H1 (cell line): ENCODE data around the gene ZBTB20. TPM values are rescaled to one million over a fixed set of nuclear protein-coding genes. Genes with fewer than 3 reads are reported as not detected.

Source experiments
- CTCF ChIA-PET: fragments of 300-600 bp; sonication (Branson Sonifier 250); formaldehyde crosslinking; loops from one replicate; lab custom pipeline; 2021; ENCODE audit not compliant: partially characterized antibody; lab: Charles Lee
- POLR2A ChIA-PET: fragments of 300-600 bp; sonication (Branson Sonifier 250); formaldehyde crosslinking; loops from one replicate; lab custom pipeline; 2021; ENCODE audit warnings: inconsistent platforms; ENCODE audit not compliant: partially characterized antibody; lab: Charles Lee
- DNase-seq, 2 experiments: peaks; one replicate each; pipeline versions ENCODE4 v3.0.0 to v3.0.0-alpha.2; 2010 to 2022; ENCODE audit warnings: low spot score in 2 of 2, low read depth in 1 of 2, mixed read lengths in 1 of 2
- FAIRE-seq: peaks from 2 replicates; lab custom pipeline; 2011; peaks lifted over from hg19 to GRCh38; lab: Jason Lieb, UNC
- H2AFZ ChIP-seq: 2 replicates; pipeline ENCODE4 v1.8.1; 2012; ENCODE audit warnings: low read length, inconsistent platforms
- H2AK5ac ChIP-seq: 2 replicates; pipeline ENCODE4 v1.6.1; 2013; ENCODE audit warnings: low read depth, low read length
- H2BK120ac ChIP-seq: replicated peaks from 2 replicates; pipeline ENCODE3; 2013; ENCODE audit warnings: low read depth, low read length, inconsistent platforms
- H2BK12ac ChIP-seq: 2 replicates; pipeline ENCODE4 v1.6.1; 2013; ENCODE audit warnings: low read depth, low read length
- H2BK15ac ChIP-seq: 2 replicates; pipeline ENCODE4 v1.6.1; 2013; ENCODE audit warnings: low read length
- H2BK20ac ChIP-seq: 2 replicates; pipeline ENCODE4 v1.6.1; 2013; ENCODE audit warnings: low read length
- H2BK5ac ChIP-seq: 2 replicates; pipeline ENCODE4 v1.6.1; 2013; ENCODE audit warnings: low read depth, low read length
- H3K14ac ChIP-seq: 2 replicates; pipeline ENCODE4 v1.6.1; 2013; ENCODE audit warnings: inconsistent platforms; ENCODE audit not compliant: insufficient read length
- H3K18ac ChIP-seq: 2 replicates; pipeline ENCODE4 v1.6.1; 2013; ENCODE audit warnings: low read length; ENCODE audit errors: extremely low read depth
- H3K23ac ChIP-seq: 2 replicates; pipeline ENCODE4 v1.6.1; 2013; ENCODE audit warnings: inconsistent platforms; ENCODE audit not compliant: insufficient read length
- H3K23me2 ChIP-seq: 2 replicates; pipeline ENCODE4 v1.6.1; 2013; ENCODE audit warnings: low read depth, low read length
- H3K27ac ChIP-seq: 2 replicates; pipeline ENCODE4 v1.6.1; 2011; ENCODE audit warnings: low read depth, low read length, inconsistent platforms
- H3K27me3 ChIP-seq, 4 experiments: replicated peaks in 1 of 4; 1 replicate in 1 of 4; 2 replicates in 3 of 4; pipeline versions ENCODE4 v1.6.1 to v1.8.1; 2011 to 2013; ENCODE audit warnings: low read length in 3 of 4, mild to moderate bottlenecking in 3 of 4, inconsistent platforms in 2 of 4, mixed read lengths in 2 of 4, moderate library complexity in 1 of 4; ENCODE audit not compliant: control insufficient read depth in 3 of 4, insufficient read depth in 3 of 4; ENCODE audit errors: extremely low read depth in 1 of 4
- H3K36me3 ChIP-seq, 4 experiments: 2 replicates each; pipeline versions ENCODE4 v1.6.1 to v1.8.1; 2011 to 2013; ENCODE audit warnings: mild to moderate bottlenecking in 4 of 4, low read length in 3 of 4, moderate library complexity in 2 of 4, control low read depth in 1 of 4, inconsistent platforms in 1 of 4; ENCODE audit not compliant: insufficient read depth in 4 of 4, control insufficient read depth in 2 of 4
- H3K4ac ChIP-seq: replicated peaks from 2 replicates; pipeline ENCODE3; 2013; ENCODE audit warnings: low read length, low read depth, mixed read lengths, inconsistent platforms; ENCODE audit not compliant: insufficient read length
- H3K4me1 ChIP-seq, 4 experiments: replicated peaks in 1 of 4; 1 replicate in 1 of 4; 2 replicates in 3 of 4; pipeline versions ENCODE4 v1.6.1 to v1.8.1; 2011 to 2013; ENCODE audit warnings: low read length in 3 of 4, inconsistent platforms in 2 of 4, mixed read lengths in 1 of 4; ENCODE audit not compliant: insufficient read depth in 4 of 4, control insufficient read depth in 3 of 4
- H3K4me2 ChIP-seq, 2 experiments: 2 replicates each; pipeline versions ENCODE4 v1.6.1 to v1.8.1; 2011 to 2013; ENCODE audit warnings: low read depth in 2 of 2, low read length in 2 of 2, control low read depth in 1 of 2, inconsistent platforms in 1 of 2, mild to moderate bottlenecking in 1 of 2; ENCODE audit not compliant: insufficient read depth in 1 of 2
- H3K4me3 ChIP-seq, 4 experiments: fragments of 200-600, 300-600 bp in 1 of 4; sonication (generic), shearing (Covaris generic), sonication (Bioruptor Twin) in 1 of 4; 2 replicates each; pipeline versions ENCODE4 v1.5.1 to v1.8.1; 2011 to 2016; ENCODE audit warnings: low read length in 4 of 4, low read depth in 3 of 4, control low read depth in 2 of 4, inconsistent platforms in 2 of 4, mild to moderate bottlenecking in 2 of 4, mixed read lengths in 1 of 4, moderate library complexity in 1 of 4; ENCODE audit not compliant: insufficient read depth in 2 of 4; ENCODE audit errors: extremely low read depth in 1 of 4
- H3K56ac ChIP-seq: replicated peaks from 2 replicates; pipeline ENCODE3; 2013; ENCODE audit warnings: low read depth, mild to moderate bottlenecking, mixed read lengths, low read length, inconsistent platforms; ENCODE audit not compliant: insufficient read length
- H3K79me1 ChIP-seq: 2 replicates; pipeline ENCODE4 v1.6.1; 2013; ENCODE audit warnings: low read depth, low read length, control low read depth
- H3K79me2 ChIP-seq, 2 experiments: 2 replicates each; pipeline versions ENCODE4 v1.6.1 to v1.8.1; 2012 to 2013; ENCODE audit warnings: low read length in 2 of 2, mild to moderate bottlenecking in 2 of 2, inconsistent platforms in 1 of 2; ENCODE audit not compliant: insufficient read depth in 2 of 2, control insufficient read depth in 1 of 2
- H3K9ac ChIP-seq, 4 experiments: replicated peaks in 1 of 4; 1 replicate in 1 of 4; 2 replicates in 3 of 4; pipeline versions ENCODE4 v1.6.1 to v1.8.1; 2011 to 2013; ENCODE audit warnings: low read depth in 3 of 4, low read length in 3 of 4, control low read depth in 2 of 4, mild to moderate bottlenecking in 2 of 4, moderate library complexity in 2 of 4, inconsistent platforms in 1 of 4; ENCODE audit errors: extremely low read depth in 1 of 4
- H3K9me3 ChIP-seq, 2 experiments: 2 replicates each; pipeline versions ENCODE4 v1.6.1 to v1.8.1; 2012 to 2013; ENCODE audit warnings: mild to moderate bottlenecking in 2 of 2, moderate library complexity in 2 of 2, control low read depth in 1 of 2, inconsistent platforms in 1 of 2, low read depth in 1 of 2, low read length in 1 of 2, mixed read lengths in 1 of 2; ENCODE audit not compliant: insufficient read depth in 2 of 2
- H4K20me1 ChIP-seq, 2 experiments: replicated peaks in 1 of 2; 2 replicates each; pipeline versions ENCODE3 to v1.8.1; 2011 to 2013; ENCODE audit warnings: inconsistent platforms in 2 of 2, low read length in 2 of 2, mild to moderate bottlenecking in 1 of 2; ENCODE audit not compliant: insufficient read depth in 2 of 2, control insufficient read depth in 1 of 2
- H4K5ac ChIP-seq: 2 replicates; pipeline ENCODE4 v1.6.1; 2013; ENCODE audit warnings: low read length, low read depth, mixed read lengths, inconsistent platforms; ENCODE audit not compliant: insufficient read length
- H4K8ac ChIP-seq: 2 replicates; pipeline ENCODE4 v1.8.0; 2013; ENCODE audit warnings: mild to moderate bottlenecking, moderate library complexity, low read length, inconsistent platforms; ENCODE audit not compliant: insufficient read depth; ENCODE audit errors: extremely low read depth
- H4K91ac ChIP-seq: replicated peaks from 2 replicates; pipeline ENCODE3; 2013; ENCODE audit warnings: low read length, mixed read lengths, inconsistent platforms; ENCODE audit not compliant: insufficient read length
- ATF3 ChIP-seq: IDR thresholded peaks from 2 replicates; pipeline ENCODE4 v1.6.1; 2011; ENCODE audit warnings: low read depth, mild to moderate bottlenecking, low read length; ENCODE audit not compliant: insufficient read depth
- CREB1 ChIP-seq: IDR thresholded peaks from 2 replicates; pipeline ENCODE4 v1.6.1; 2012; ENCODE audit warnings: inconsistent platforms
- GTF2F1 ChIP-seq: IDR thresholded peaks from 2 replicates; pipeline ENCODE4 v1.6.1; 2012; ENCODE audit warnings: low read depth, low read length, improper control_type of control experiment, borderline replicate concordance
- NRF1 ChIP-seq: IDR thresholded peaks from 2 replicates; pipeline ENCODE4 v1.6.1; 2011; ENCODE audit warnings: mild to moderate bottlenecking, low read depth, low read length, improper control_type of control experiment
- POLR2A ChIP-seq, 2 experiments: IDR thresholded peaks; 1 replicate in 1 of 2; 2 replicates in 1 of 2; pipeline ENCODE4 v1.6.1; 2011; ENCODE audit warnings: low read depth in 2 of 2, low read length in 2 of 2, mild to moderate bottlenecking in 2 of 2; ENCODE audit errors: control extremely low read depth in 1 of 2
- RBBP5 ChIP-seq: IDR thresholded peaks from 2 replicates; pipeline ENCODE4 v1.7.1; 2012; ENCODE audit warnings: low read depth, mild to moderate bottlenecking, inconsistent platforms, low read length, moderate library complexity, borderline replicate concordance
- TAF1 ChIP-seq: IDR thresholded peaks from 2 replicates; pipeline ENCODE4 v1.6.1; 2011; ENCODE audit warnings: mild to moderate bottlenecking, low read depth, low read length
- TAF7 ChIP-seq: optimal IDR thresholded peaks from 2 replicates; pipeline ENCODE3; 2011; ENCODE audit warnings: low read depth, mild to moderate bottlenecking, inconsistent platforms, low read length, moderate library complexity, borderline replicate concordance
- YY1 ChIP-seq: IDR thresholded peaks from 2 replicates; pipeline ENCODE4 v1.6.1; 2011; ENCODE audit warnings: low read depth, mild to moderate bottlenecking, low read length
- ZNF274 ChIP-seq: IDR thresholded peaks from 2 replicates; pipeline ENCODE4 v1.7.0; 2012; ENCODE audit warnings: low read length, borderline replicate concordance; ENCODE audit errors: extremely low read depth
- WGBS, 2 experiments: shearing (Covaris generic) in 1 of 2; methylation state at CpG; one replicate each; pipeline versions ENCODE4 v1.1.6 to v1.1.7; 2013 to 2015; ENCODE audit warnings: low lambda C conversion rate in 2 of 2, mixed read lengths in 2 of 2, inconsistent platforms in 1 of 2, low coverage in 1 of 2, missing lambda C conversion rate in 1 of 2; ENCODE audit not compliant: insufficient replicate concordance in 2 of 2, insufficient coverage in 1 of 2, insufficient read length in 1 of 2; ENCODE audit errors: extremely low coverage in 1 of 2, missing lambda C conversion rate in 1 of 2; 5-methylcytosine and 5-hydroxymethylcytosine counted together
- polyA plus RNA-seq, 7 experiments: library from polyadenylated mRNA; depleted of rRNA in 3 of 7; stranded (reverse) in 5 of 7; unstranded in 2 of 7; fragments of >200 nt in 5 of 7; fragments of 200-250 nt in 2 of 7; gene quantifications; 1 replicate in 5 of 7; 2 replicates in 1 of 7; 4 replicates in 1 of 7; pipeline versions ENCODE4 v1.2.1 to v1.2.3, GENCODE V29; 2011 to 2013; ENCODE audit warnings: missing spikeins in 2 of 7, mixed read lengths in 2 of 7
- total RNA-seq: library from RNA; stranded (reverse); fragmentation: NEBNext Ultra II Directional; extraction: Animal tissue kit (Norgen Biotek cat#: 25700); gene quantifications from 2 replicates; pipeline ENCODE4 v1.2.1, GENCODE V29; 2021
- TF ChIP-seq, protein P1 (sequence below): IDR thresholded peaks from 2 replicates; pipeline ENCODE4 v1.6.1; 2011; ENCODE audit warnings: low read length, improper control_type of control experiment

Gene ZBTB20
- total and polyA plus RNA-seq, 2 of the 8 experiments (the other 6 are each of a cell fraction or from before 2014, with no cell fraction given) = 0.35 to 1.3 TPM

DNA sequence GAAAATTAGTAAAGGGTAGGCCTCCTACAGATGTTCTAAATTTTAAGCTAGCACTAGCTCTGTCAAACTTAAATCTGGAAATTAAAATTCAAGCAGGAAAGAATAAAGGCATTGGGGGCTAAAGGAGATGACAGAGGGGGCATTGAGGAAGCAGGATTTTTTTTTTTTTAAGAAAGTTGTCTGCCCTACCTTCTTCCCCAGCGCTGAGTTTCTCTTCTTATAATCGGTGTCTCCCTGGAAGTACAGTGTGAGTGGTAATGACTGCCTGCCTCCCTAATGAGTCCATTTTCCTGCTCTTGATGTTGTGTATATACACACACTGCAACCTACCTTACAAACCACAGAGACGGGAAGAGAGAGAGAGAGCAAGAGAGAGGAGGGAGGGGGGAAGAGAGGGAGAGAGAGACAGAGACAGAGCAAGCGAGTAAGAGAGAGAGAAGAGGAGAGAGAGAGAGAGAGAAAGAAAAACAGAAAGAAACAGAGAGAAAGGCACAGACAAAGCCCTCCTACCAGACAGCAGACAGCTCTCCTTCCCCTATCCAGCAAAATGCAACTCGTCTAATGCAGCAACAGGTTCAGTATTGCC is 47.0 kb downstream of the ZBTB20 start:
- CTCF ChIA-PET = interaction anchor here (0.6 to 2.6 kb wide), 6 partner anchors 7 to 427 kb away, joined by 3 to 13 read pairs (median 6); no protein-coding TSS in a partner anchor
- TF ChIP-seq POLR2A (IDR thresholded peaks at IDR 0.05; ENCODE audit: control extremely low read depth in 1 of 2, low read depth in 2 of 2, low read length in 2 of 2) = no peak
- no peak for TF ChIP-seq CREB1
- no peak for TF ChIP-seq TAF1
- no peak for TF ChIP-seq RBBP5
- TF ChIP-seq TAF7 = no peak
- TF ChIP-seq, protein P1, sequence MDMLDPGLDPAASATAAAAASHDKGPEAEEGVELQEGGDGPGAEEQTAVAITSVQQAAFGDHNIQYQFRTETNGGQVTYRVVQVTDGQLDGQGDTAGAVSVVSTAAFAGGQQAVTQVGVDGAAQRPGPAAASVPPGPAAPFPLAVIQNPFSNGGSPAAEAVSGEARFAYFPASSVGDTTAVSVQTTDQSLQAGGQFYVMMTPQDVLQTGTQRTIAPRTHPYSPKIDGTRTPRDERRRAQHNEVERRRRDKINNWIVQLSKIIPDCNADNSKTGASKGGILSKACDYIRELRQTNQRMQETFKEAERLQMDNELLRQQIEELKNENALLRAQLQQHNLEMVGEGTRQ = no peak
- TF ChIP-seq ATF3 = no peak
- TF ChIP-seq NRF1 = no peak
- no peak for TF ChIP-seq YY1
- no peak for TF ChIP-seq GTF2F1
- TF ChIP-seq ZNF274 = no peak

More for the DNA sequence above, 47.0 kb downstream of the ZBTB20 start:
- no peak overlapping the region for H3K4ac ChIP-seq
- H3K18ac ChIP-seq = no peak overlapping the region
- no peak overlapping the region for H3K27ac ChIP-seq
- 58% methylated on average over 5 of the region's 5 CpGs; no CpG with 5 or more reads in 1 of the 2 experiments for WGBS, 2 experiments
- no peak overlapping the region for H4K5ac ChIP-seq
- H3K27me3 ChIP-seq = no peaks in the 10 kb centered on the region
- peak overlapping the region; percentile 80 for H2AFZ ChIP-seq
- H4K8ac ChIP-seq = no peak overlapping the region
- H3K79me1 ChIP-seq = no peaks in the 10 kb centered on the region
- no peak for DNase-seq
- no peak overlapping the region for H3K4me3 ChIP-seq
- no peak overlapping the region for H3K56ac ChIP-seq
- no peak overlapping the region for H2BK5ac ChIP-seq
- no peaks in the 10 kb centered on the region; a peak in 1 of 8 replicates for H3K36me3 ChIP-seq
- no peak overlapping the region for H4K91ac ChIP-seq
- POLR2A ChIA-PET = no interaction called here
- no peak overlapping the region for H2BK12ac ChIP-seq
- peaks cover 0 to 4% (median 0%) of the 10 kb centered on the region in 4 experiments; a peak in 2 of 7 replicates for H3K4me1 ChIP-seq
- H3K79me2 ChIP-seq = no peaks in the 10 kb centered on the region
- no peaks in the 10 kb centered on the region for H4K20me1 ChIP-seq
- no peak overlapping the region for H2BK20ac ChIP-seq
- H3K23ac ChIP-seq = no peak overlapping the region
- H3K23me2 ChIP-seq = no peaks in the 10 kb centered on the region
- H3K9me3 ChIP-seq = no peaks in the 10 kb centered on the region; a peak in 1 of 4 replicates
- peak overlapping the region in 1 of 4 experiments; percentile 34; a peak in 1 of 7 replicates for H3K9ac ChIP-seq
- H2BK15ac ChIP-seq = no peak overlapping the region
- no peak overlapping the region for H2BK120ac ChIP-seq
- no peak overlapping the region for H2AK5ac ChIP-seq
- no peak overlapping the region for H3K14ac ChIP-seq
- H3K4me2 ChIP-seq = peak overlapping the region in 1 of 2 experiments; percentile 10; a peak in 1 of 4 replicates
- no peak for FAIRE-seq
